ENCODE measurements around the gene SORCS2.
A peak's percentile ranks its signal among the peaks of the same experiment; 100 is the strongest.

Gene SORCS2

GRCh38 chr4:7189475-7190277, 2.7 kb upstream of the SORCS2 start:
- Histone ChIP-seq H3K9me2 (replicated peaks; ENCODE audit: control insufficient read depth, low read length) (no peaks in the 10 kb centered on the region), H3K4me1 (ENCODE audit: control insufficient read depth, low read length) (no peaks in the 10 kb centered on the region), H3K4me2 (ENCODE audit: low read length) (no peak overlapping the region), H3F3A (ENCODE audit: control insufficient read depth, insufficient read depth) (no peaks in the 10 kb centered on the region), H3K79me2 (ENCODE audit: control insufficient read depth, low read length) (no peaks in the 10 kb centered on the region), H3K27me3 (ENCODE audit: control insufficient read depth, low read length) (peaks cover 4% of the 10 kb centered on the region; the same call in 1 of the 2 replicates), H3K36me3 (ENCODE audit: control insufficient read depth, low read length) (no peaks in the 10 kb centered on the region), H4K20me1 (ENCODE audit: control insufficient read depth, insufficient read depth, low read depth, low read length) (no peaks in the 10 kb centered on the region), H3K27ac (ENCODE audit: low read depth, low read length) (no peak overlapping the region), H3K9me3 (ENCODE audit: control insufficient read depth, insufficient read depth, low read length) (no peaks in the 10 kb centered on the region), H3K4me3 (ENCODE audit: low read length) (no peak overlapping the region)
- TF ChIP-seq EZH2phosphoT487 (IDR thresholded peaks at IDR 0.05; ENCODE audit: borderline replicate concordance, low read length) (no peak), CTCF (IDR thresholded peaks at IDR 0.05; ENCODE audit: low read depth, low read length, poor library complexity, severe bottlenecking) (peak; percentile 14)

- no peak overlapping the region for H3K4me2 ChIP-seq (ENCODE audit: low read length)
- H3K9me3 ChIP-seq (ENCODE audit: control insufficient read depth, insufficient read depth, low read length) = no peaks in the 10 kb centered on the region
- peaks cover 4% of the 10 kb centered on the region; the same call in 1 of the 2 replicates for H3K27me3 ChIP-seq (ENCODE audit: control insufficient read depth, low read length)
- no peaks in the 10 kb centered on the region for H3K4me1 ChIP-seq (ENCODE audit: control insufficient read depth, low read length)
- no peaks in the 10 kb centered on the region for H3K9me2 ChIP-seq (replicated peaks; ENCODE audit: control insufficient read depth, low read length)
- TF ChIP-seq CTCF (IDR thresholded peaks at IDR 0.05; ENCODE audit: low read depth, low read length, poor library complexity, severe bottlenecking) = no peak
- TF ChIP-seq EZH2phosphoT487 (IDR thresholded peaks at IDR 0.05; ENCODE audit: borderline replicate concordance, low read length) = no peak
- no peak overlapping the region for H3K27ac ChIP-seq (ENCODE audit: low read depth, low read length)
- H3K36me3 ChIP-seq (ENCODE audit: control insufficient read depth, low read length) = no peaks in the 10 kb centered on the region
- no peaks in the 10 kb centered on the region for H3K79me2 ChIP-seq (ENCODE audit: control insufficient read depth, low read length)
- no peaks in the 10 kb centered on the region for H4K20me1 ChIP-seq (ENCODE audit: control insufficient read depth, insufficient read depth, low read depth, low read length)
- H3F3A ChIP-seq (ENCODE audit: control insufficient read depth, insufficient read depth) = no peaks in the 10 kb centered on the region
- H3K4me3 ChIP-seq (ENCODE audit: low read length) = no peak overlapping the region
Measured at GRCh38 chr4:7190278-7190594, 2.1 kb upstream of the SORCS2 start.

GRCh38 chr4:7190691-7191545, 1.4 kb upstream of the SORCS2 start:
- Histone ChIP-seq H3K9me3 (ENCODE audit: control insufficient read depth, insufficient read depth, low read length) (no peaks in the 10 kb centered on the region), H3K27ac (ENCODE audit: low read depth, low read length) (no peak overlapping the region), H4K20me1 (ENCODE audit: control insufficient read depth, insufficient read depth, low read depth, low read length) (no peaks in the 10 kb centered on the region), H3K36me3 (ENCODE audit: control insufficient read depth, low read length) (no peaks in the 10 kb centered on the region), H3K9me2 (replicated peaks; ENCODE audit: control insufficient read depth, low read length) (no peaks in the 10 kb centered on the region), H3K4me3 (ENCODE audit: low read length) (no peak overlapping the region), H3K4me2 (ENCODE audit: low read length) (no peak overlapping the region), H3F3A (ENCODE audit: control insufficient read depth, insufficient read depth) (no peaks in the 10 kb centered on the region), H3K4me1 (ENCODE audit: control insufficient read depth, low read length) (no peaks in the 10 kb centered on the region), H3K27me3 (ENCODE audit: control insufficient read depth, low read length) (peaks cover 4% of the 10 kb centered on the region; the same call in 1 of the 2 replicates), H3K79me2 (ENCODE audit: control insufficient read depth, low read length) (no peaks in the 10 kb centered on the region)
- TF ChIP-seq EZH2phosphoT487 (IDR thresholded peaks at IDR 0.05; ENCODE audit: borderline replicate concordance, low read length) (no peak), CTCF (IDR thresholded peaks at IDR 0.05; ENCODE audit: low read depth, low read length, poor library complexity, severe bottlenecking) (no peak)

All from DOHH2 (cell line).